HEK293T (cell line): ENCODE measurements around the gene LAYN.

ENCODE experiments used
- BHLHE40 ChIP-seq: fragments of 450-650 bp; IDR thresholded peaks from 2 replicates; pipeline ENCODE4 v1.6.1; 2016; ENCODE audit warnings: mild to moderate bottlenecking, moderate library complexity, borderline replicate concordance
- CTBP1 ChIP-seq: fragments of 450-650 bp; IDR thresholded peaks from 2 replicates; pipeline ENCODE4 v1.6.1; 2016; ENCODE audit warnings: borderline replicate concordance
- ELF4 ChIP-seq: fragments of 450-650 bp; IDR thresholded peaks from 2 replicates; pipeline ENCODE4 v1.6.1; 2017; ENCODE audit warnings: antibody characterized with exemption
- FOXA1 ChIP-seq: fragments of 450-650 bp; IDR thresholded peaks from 2 replicates; pipeline ENCODE4 v1.6.1; 2016; ENCODE audit warnings: mild to moderate bottlenecking
- FOXK2 ChIP-seq: fragments of 450-650 bp; IDR thresholded peaks from 2 replicates; pipeline ENCODE4 v1.6.1; 2016; ENCODE audit warnings: mild to moderate bottlenecking
- FOXM1 ChIP-seq: fragments of 450-650 bp; IDR thresholded peaks from 2 replicates; pipeline ENCODE4 v1.6.1; 2017; ENCODE audit warnings: mild to moderate bottlenecking, borderline replicate concordance
- HDGF ChIP-seq: fragments of 450-650 bp; IDR thresholded peaks from 2 replicates; pipeline ENCODE4 v1.6.1; 2017; ENCODE audit warnings: antibody characterized with exemption, borderline replicate concordance
- L3MBTL2 ChIP-seq: fragments of 450-650 bp; conservative IDR thresholded peaks from 2 replicates; pipeline ENCODE4 v1.6.1; 2016; ENCODE audit warnings: mild to moderate bottlenecking
- LEF1 ChIP-seq: fragments of 450-650 bp; IDR thresholded peaks from 2 replicates; pipeline ENCODE4 v1.6.1; 2017; ENCODE audit warnings: mild to moderate bottlenecking, borderline replicate concordance
- NFRKB ChIP-seq: fragments of 450-650 bp; IDR thresholded peaks from 2 replicates; pipeline ENCODE4 v1.6.1; 2016; ENCODE audit warnings: mild to moderate bottlenecking, moderate library complexity
- PKNOX1 ChIP-seq: fragments of 450-650 bp; IDR thresholded peaks from 2 replicates; pipeline ENCODE4 v1.6.1; 2016
- SP1 ChIP-seq: fragments of 450-650 bp; IDR thresholded peaks from 2 replicates; pipeline ENCODE4 v1.6.1; 2017
- SUZ12 ChIP-seq: fragments of 450-650 bp; IDR thresholded peaks from 2 replicates; pipeline ENCODE4 v1.6.1; 2016; ENCODE audit warnings: mild to moderate bottlenecking
- TARDBP ChIP-seq: fragments of 450-650 bp; IDR thresholded peaks from 2 replicates; pipeline ENCODE4 v1.6.1; 2016

GRCh38 chr11:111538407-111539114 lies 2.0 kb upstream of the LAYN start:
- TF ChIP-seq SP1 (no peak), ELF4 (no peak), FOXA1 (no peak), FOXM1 (no peak), LEF1 (no peak), HDGF (no peak), NFRKB (no peak), CTBP1 (no peak), TARDBP (no peak), SUZ12 (no peak), BHLHE40 (no peak), PKNOX1 (no peak), FOXK2 (no peak), L3MBTL2 (no peak)
